Retinal pigment epithelial cell (primary cell): ENCODE data around the gene TRIM24.

Source experiments
- DNase-seq: peaks from one replicate; pipeline ENCODE4 v3.0.0-alpha.2; 2010; ENCODE audit warnings: low read depth
- H3K4me3 ChIP-seq: 2 replicates; pipeline ENCODE4 v1.5.1; 2011; ENCODE audit warnings: mild to moderate bottlenecking, low read length, control low read depth, moderate library complexity
- CTCF ChIP-seq: conservative IDR thresholded peaks from 2 replicates; pipeline ENCODE4 v1.5.1; 2011; ENCODE audit warnings: low read depth, low read length, control low read depth, inconsistent platforms

Gene TRIM24

GRCh38 chr7:138513344-138513871 lies 53.3 kb downstream of the TRIM24 start:
- no peak overlapping the region for H3K4me3 ChIP-seq
- DNase-seq: no peak
- TF ChIP-seq CTCF: no peak

DNA sequence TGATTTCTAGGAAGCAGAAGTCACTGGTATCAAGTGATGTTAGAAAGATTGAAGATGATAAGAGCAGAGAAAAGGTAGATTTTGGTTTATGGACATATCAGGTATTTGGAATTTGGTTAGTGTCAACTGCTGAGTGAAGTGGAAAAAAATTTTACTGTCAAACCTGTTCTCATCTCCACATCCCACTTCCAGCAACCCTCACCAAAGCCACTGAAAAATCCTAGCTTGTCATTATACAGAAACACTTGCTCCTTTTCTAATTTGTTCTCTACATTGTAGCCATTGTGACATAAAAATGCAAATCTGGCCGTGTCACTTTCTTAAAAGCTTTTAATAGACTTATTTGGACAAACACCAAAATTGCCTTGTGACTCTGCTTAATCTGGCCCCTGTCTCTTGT lies 54.0 kb downstream of the TRIM24 start:
- DNase-seq: no peak
- H3K4me3 ChIP-seq: no peak overlapping the region
- no peak for TF ChIP-seq CTCF

DNA sequence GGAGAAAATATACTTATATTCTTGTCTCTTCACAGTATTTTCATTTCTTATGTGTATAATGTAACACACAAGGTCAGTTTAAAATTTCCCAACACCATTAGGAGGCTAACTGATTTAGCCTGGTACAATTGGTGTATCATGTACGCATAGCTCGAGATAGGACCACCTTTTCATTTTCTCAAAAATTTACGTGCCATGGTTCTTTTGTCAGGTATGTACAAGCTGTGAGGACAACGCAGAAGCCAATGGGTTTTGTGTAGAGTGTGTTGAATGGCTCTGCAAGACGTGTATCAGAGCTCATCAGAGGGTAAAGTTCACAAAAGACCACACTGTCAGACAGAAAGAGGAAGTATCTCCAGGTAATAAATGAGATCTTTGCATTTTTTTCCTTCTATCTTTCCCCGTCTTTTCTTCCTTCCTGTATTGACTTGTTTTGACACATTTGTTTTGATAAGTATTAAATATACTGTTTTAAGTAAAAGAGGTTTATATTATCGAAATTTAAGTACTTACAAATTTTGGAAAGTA lies 55.0 kb downstream of the TRIM24 start:
- no peak overlapping the region for H3K4me3 ChIP-seq
- no peak for TF ChIP-seq CTCF
- no peak for DNase-seq

GRCh38 chr7:138519061-138519798 lies 59.2 kb downstream of the TRIM24 start:
- TF ChIP-seq CTCF: no peak
- H3K4me3 ChIP-seq: no peak overlapping the region
- DNase-seq: no peak

DNA sequence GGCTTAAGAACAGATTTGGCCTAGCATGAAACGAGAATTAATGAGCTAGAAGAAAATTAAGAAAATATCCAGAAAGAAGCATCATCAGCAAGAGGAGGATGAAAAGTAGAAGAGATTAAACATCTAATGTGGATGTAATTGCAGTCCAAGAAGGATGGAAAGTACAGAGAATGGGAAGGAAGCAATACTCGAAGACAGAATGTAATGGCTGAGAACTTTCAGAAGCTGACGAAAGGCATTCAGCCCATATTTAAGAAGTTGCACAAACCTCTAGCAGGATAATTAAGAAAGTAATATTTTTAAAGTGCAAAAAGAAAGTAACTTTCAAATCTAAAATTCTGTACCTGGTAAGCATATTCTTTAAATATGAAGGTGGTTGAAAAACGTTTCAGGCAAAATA lies 60.7 kb downstream of the TRIM24 start:
- no peak for DNase-seq
- TF ChIP-seq CTCF: no peak

GRCh38 chr7:138521837-138522461 lies 61.9 kb downstream of the TRIM24 start:
- no peak for TF ChIP-seq CTCF
- DNase-seq: no peak
- H3K4me3 ChIP-seq: no peak overlapping the region

More for the DNA sequence above, 60.7 kb downstream of the TRIM24 start:
- H3K4me3 ChIP-seq: no peak overlapping the region

DNA sequence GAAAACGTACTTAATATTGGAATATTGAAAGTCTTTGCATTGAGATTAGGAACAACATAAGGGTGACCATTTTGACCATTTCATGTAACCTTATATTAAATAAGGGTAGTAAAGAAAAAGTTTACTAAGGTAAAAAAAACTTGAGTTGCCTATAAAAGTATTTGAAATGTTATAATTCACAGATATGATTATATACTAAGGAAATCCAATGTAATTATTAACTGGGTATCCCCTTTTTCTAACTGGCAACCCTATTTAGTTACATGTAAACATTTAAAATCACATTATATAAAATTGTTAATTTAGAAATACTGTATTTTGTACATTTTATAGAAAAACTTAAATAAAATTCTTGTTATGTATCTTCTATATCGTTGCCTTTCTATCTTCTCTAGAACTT lies 64.2 kb downstream of the TRIM24 start:
- no peak for TF ChIP-seq CTCF
- no peak for DNase-seq
- no peak overlapping the region for H3K4me3 ChIP-seq
